Heart right ventricle (tissue), 16 donors: ENCODE measurements around the gene NBPF6. TPM values are rescaled to one million over a fixed set of nuclear protein-coding genes. Genes with fewer than 3 reads are reported as not detected.
"Not testable (repeated sequence)": the region's sequence is repeated elsewhere in the genome, so short reads cannot be mapped to it uniquely, and the experiment has no call there.

ENCODE experiments used
- ATAC-seq, 8 donors: fragments of 200-7000 bp; cut with Tn5 transposase; one replicate each; pipeline ENCODE4 v1.9.1; 2020; ENCODE audit warnings: mild to moderate bottlenecking in 8 of 8, moderate library complexity in 8 of 8, moderate number of reproducible peaks in 1 of 8
- DNase-seq, 2 donors: peaks; one replicate each; pipeline ENCODE4 v3.0.0-alpha.2; 2020
- H3K27ac ChIP-seq, 10 donors: fragments of 200-600 bp; sonication (generic) in 2 of 10; one replicate each; pipeline versions ENCODE4 v1.5.0 to v1.8.0; 2020 to 2022; ENCODE audit warnings: mild to moderate bottlenecking in 3 of 10
- H3K27me3 ChIP-seq, 7 donors: fragments of 200-600 bp; one replicate each; pipeline ENCODE4 v1.8.0; 2021 to 2022; ENCODE audit warnings: mild to moderate bottlenecking in 2 of 7
- H3K36me3 ChIP-seq, 9 donors: fragments of 200-600 bp; sonication (generic) in 1 of 9; one replicate each; pipeline versions ENCODE4 v1.5.0 to v1.8.0; 2020 to 2022; ENCODE audit warnings: mild to moderate bottlenecking in 2 of 9
- H3K4me1 ChIP-seq, 9 donors: fragments of 200-600 bp; sonication (generic) in 1 of 9; one replicate each; pipeline versions ENCODE4 v1.5.0 to v1.8.0; 2020 to 2022; ENCODE audit warnings: mild to moderate bottlenecking in 4 of 9
- H3K4me3 ChIP-seq, 10 donors: fragments of 200-600 bp; sonication (generic) in 2 of 10; one replicate each; pipeline versions ENCODE4 v1.5.0 to v1.8.0; 2020 to 2022; ENCODE audit warnings: mild to moderate bottlenecking in 7 of 10, moderate library complexity in 2 of 10
- H3K9me3 ChIP-seq, 11 donors: fragments of 200-600 bp in 10 of 11; sonication (generic) in 2 of 11; one replicate each; pipeline versions ENCODE4 v1.5.0 to v1.8.0; 2013 to 2022; ENCODE audit warnings: mild to moderate bottlenecking in 2 of 11, control low read depth in 1 of 11, moderate library complexity in 1 of 11
- WGBS, 2 donors: extraction: QIAGEN DNeasy Blood & Tissue Kit; methylation state at CpG; one replicate each; pipeline ENCODE4 v1.1.7; 2013; ENCODE audit warnings: inconsistent platforms in 1 of 2; 5-methylcytosine and 5-hydroxymethylcytosine counted together
- intact Hi-C, 10 donors: fragments of 100-400 bp; cut with DNase I; formaldehyde crosslinking; loops; one replicate each; pipeline versions ENCODE4 v1.11.1 to v1.14.2; 2022
- polyA plus RNA-seq, 2 donors: library from polyadenylated mRNA; stranded (reverse); fragments of 200-250 nt; gene quantifications; one replicate each; pipeline ENCODE4 v1.2.3, GENCODE V29; 2013
- total RNA-seq, 10 donors: library from RNA; stranded (reverse); fragmentation: NEBNext Ultra II Directional in 3 of 10; extraction: Animal tissue kit (Norgen Biotek cat#: 25700) in 3 of 10; gene quantifications; one replicate each; pipeline versions ENCODE4 v1.2.1 to v1.2.4, GENCODE V29; 2021 to 2023
- TF ChIP-seq, protein P1 (sequence below), 9 donors: fragments of 200-600 bp; sonication (generic) in 2 of 9; IDR thresholded peaks; one replicate each; pipeline versions ENCODE4 v1.5.0 to v1.8.0; 2021 to 2022; ENCODE audit warnings: antibody characterized with exemption in 9 of 9, mild to moderate bottlenecking in 5 of 9, moderate library complexity in 1 of 9
- donor health status: Arrhythmogenic right ventricular cardiomyopathy.
- donor health status: ischemic (EF 13 %, LVEDD 7.1; RV severe dilation, severe dysfunction).
- donor health status: healthy with polysubstance abuse.
- donor health status: DM: no; HTN: yes; CAD: no.
- donor health status: DM: no; HTN: no; CAD: no.
- donor health status: ischemic (EF 25% LVEDD 6.9; RV normal size, moderate dysfunction).
- donor health status: ischemic (EF 25% LVEDD 5.7; RV mildly dilated, moderate dysfunction).
- donor health status: healthy.
- donor health status: DM: yes; HTN: yes; CAD: no.
- donor health status: Ischemic cardiomyopathy.
- donor health status: ischemic (EF 35%, LVEDD 5.7; RV mildly dilated, moderate dysfunction).
- donor health status: nonischemic (EF 11% LVEDD 7.7; RV severe dilation, severe dysfunction).
- donor health status: DM: yes; HTN: yes; CAD: no.
- donor health status: PGD.
- donor health status: ischemic (EF 29% LVEDD 5.4; RV normal size, mild dysfunction).
- donor health status: nonischemic (EF 23%, LVEDD 6.1; RV moderate dilation, normal function).

NBPF6 gene
- total and polyA plus RNA-seq, 12 donors = not detected

DNA sequence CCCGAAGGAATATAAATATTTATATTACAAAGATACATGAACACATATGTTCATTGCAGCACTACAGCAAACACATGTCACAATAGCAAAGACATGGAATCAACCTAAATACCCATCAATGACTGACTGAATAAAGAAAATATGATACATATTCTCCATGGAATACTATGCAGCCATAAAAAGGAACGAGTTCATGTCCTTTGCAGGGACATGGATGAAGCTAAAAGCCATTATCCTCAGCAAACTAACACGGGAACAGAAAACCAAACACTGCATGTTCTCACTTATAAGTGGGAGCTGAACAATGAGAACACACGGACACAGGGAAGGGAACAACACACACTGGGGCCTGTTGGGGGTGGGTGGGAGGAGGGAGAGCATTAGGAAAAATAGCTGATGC, 46.7 kb downstream of the NBPF6 start:
- H3K4me1 ChIP-seq, H3K36me3 ChIP-seq, H3K4me3 ChIP-seq, DNase-seq, intact Hi-C loops, H3K9me3 ChIP-seq, H3K27ac ChIP-seq, ATAC-seq: not testable (repeated sequence)
- peaks cover 0 to 15% (median 0%) of the 10 kb centered on the region in 7 donors for H3K27me3 ChIP-seq
- 84 to 87% methylated on average over 4 of the region's 4 CpGs for WGBS, 2 donors

GRCh38 chr1:108502138-108502537, 52.0 kb downstream of the NBPF6 start:
- Histone ChIP-seq H3K4me1 (peaks cover 0 to 15% (median 0%) of the 10 kb centered on the region in 9 donors), H3K36me3 (no peaks in the 10 kb centered on the region), H3K4me3 (no peak overlapping the region), H3K9me3 (no peaks in the 10 kb centered on the region), H3K27ac (no peak overlapping the region), H3K27me3 (peaks cover 0 to 27% (median 0%) of the 10 kb centered on the region in 7 donors)
- TF ChIP-seq, protein P1, sequence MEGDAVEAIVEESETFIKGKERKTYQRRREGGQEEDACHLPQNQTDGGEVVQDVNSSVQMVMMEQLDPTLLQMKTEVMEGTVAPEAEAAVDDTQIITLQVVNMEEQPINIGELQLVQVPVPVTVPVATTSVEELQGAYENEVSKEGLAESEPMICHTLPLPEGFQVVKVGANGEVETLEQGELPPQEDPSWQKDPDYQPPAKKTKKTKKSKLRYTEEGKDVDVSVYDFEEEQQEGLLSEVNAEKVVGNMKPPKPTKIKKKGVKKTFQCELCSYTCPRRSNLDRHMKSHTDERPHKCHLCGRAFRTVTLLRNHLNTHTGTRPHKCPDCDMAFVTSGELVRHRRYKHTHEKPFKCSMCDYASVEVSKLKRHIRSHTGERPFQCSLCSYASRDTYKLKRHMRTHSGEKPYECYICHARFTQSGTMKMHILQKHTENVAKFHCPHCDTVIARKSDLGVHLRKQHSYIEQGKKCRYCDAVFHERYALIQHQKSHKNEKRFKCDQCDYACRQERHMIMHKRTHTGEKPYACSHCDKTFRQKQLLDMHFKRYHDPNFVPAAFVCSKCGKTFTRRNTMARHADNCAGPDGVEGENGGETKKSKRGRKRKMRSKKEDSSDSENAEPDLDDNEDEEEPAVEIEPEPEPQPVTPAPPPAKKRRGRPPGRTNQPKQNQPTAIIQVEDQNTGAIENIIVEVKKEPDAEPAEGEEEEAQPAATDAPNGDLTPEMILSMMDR (IDR thresholded peaks at IDR 0.05) = no peak
- intact Hi-C loops = no loop called here
- ATAC-seq (no peak), DNase-seq (no peak)
- whole genome bisulfite sequencing, 2 donors = 84 to 86% methylated on average over 2 of the region's 2 CpGs

- DNase-seq (no peak), ATAC-seq (no peak)
- 85 to 90% methylated on average over 2 of the region's 2 CpGs for WGBS, 2 donors
These were observed 52.5 kb downstream of the NBPF6 start for GRCh38 chr1:108502624-108503023.

GRCh38 chr1:108503062-108503733, 53.1 kb downstream of the NBPF6 start:
- Histone ChIP-seq H3K27me3 (peaks cover 0 to 27% (median 0%) of the 10 kb centered on the region in 7 donors), H3K36me3 (no peaks in the 10 kb centered on the region), H3K4me3 (no peak overlapping the region), H3K9me3 (no peaks in the 10 kb centered on the region), H3K4me1 (peaks cover 0 to 15% (median 0%) of the 10 kb centered on the region in 9 donors), H3K27ac (no peak overlapping the region)
- TF ChIP-seq, protein P1 (IDR thresholded peaks at IDR 0.05) = no peak
- WGBS, 2 donors = 58 to 59% methylated on average over 5 of the region's 5 CpGs
- intact Hi-C loops = no loop called here
- ATAC-seq (no peak), DNase-seq (no peak)

More at GRCh38 chr1:108502624-108503023, 52.5 kb downstream of the NBPF6 start:
- H3K4me3 ChIP-seq = no peak overlapping the region
- intact Hi-C loops = no loop called here
- TF ChIP-seq, protein P1 (IDR thresholded peaks at IDR 0.05) = no peak
- H3K27me3 ChIP-seq = peaks cover 0 to 27% (median 0%) of the 10 kb centered on the region in 7 donors
- no peak overlapping the region for H3K27ac ChIP-seq
- peaks cover 0 to 15% (median 0%) of the 10 kb centered on the region in 9 donors for H3K4me1 ChIP-seq
- no peaks in the 10 kb centered on the region for H3K36me3 ChIP-seq
- no peaks in the 10 kb centered on the region for H3K9me3 ChIP-seq

GRCh38 chr1:108504447-108504846, 54.3 kb downstream of the NBPF6 start:
- no peak for DNase-seq
- Histone ChIP-seq H3K9me3 (no peaks in the 10 kb centered on the region), H3K27ac (no peak overlapping the region), H3K4me1 (peaks cover 0 to 15% (median 0%) of the 10 kb centered on the region in 9 donors), H3K36me3 (no peaks in the 10 kb centered on the region), H3K27me3 (peaks cover 0 to 25% (median 0%) of the 10 kb centered on the region in 7 donors), H3K4me3 (no peak overlapping the region)
- TF ChIP-seq, protein P1 (IDR thresholded peaks at IDR 0.05) = no peak
- no peak for ATAC-seq
- WGBS, 2 donors = 84 to 93% methylated on average over 1 of the region's 1 CpG
- intact Hi-C loops = no loop called here
